Skin of body (tissue), 2 donors: ENCODE measurements around the gene DMD. TPM values are rescaled to one million over a fixed set of nuclear protein-coding genes. Genes with fewer than 3 reads are reported as not detected.
"Not testable (repeated sequence)": the region's sequence is repeated elsewhere in the genome, so short reads cannot be mapped to it uniquely, and the experiment has no call there.

Experiments used
- DNase-seq: peaks from one replicate; lab custom pipeline; 2025; lab: John Stamatoyannopoulos, UW
- total RNA-seq: library from RNA; depleted of rRNA; stranded (reverse); fragments of >200 nt; gene quantifications from one replicate; pipeline ENCODE4 v1.2.3, GENCODE V29; 2014

The DMD gene
- total RNA-seq, 1 donor from 2014 or later: 87.0 TPM

GRCh38 chrX:31629195-31629594 is 1582.2 kb downstream of the DMD start:
- DNase-seq: no peak

DNA sequence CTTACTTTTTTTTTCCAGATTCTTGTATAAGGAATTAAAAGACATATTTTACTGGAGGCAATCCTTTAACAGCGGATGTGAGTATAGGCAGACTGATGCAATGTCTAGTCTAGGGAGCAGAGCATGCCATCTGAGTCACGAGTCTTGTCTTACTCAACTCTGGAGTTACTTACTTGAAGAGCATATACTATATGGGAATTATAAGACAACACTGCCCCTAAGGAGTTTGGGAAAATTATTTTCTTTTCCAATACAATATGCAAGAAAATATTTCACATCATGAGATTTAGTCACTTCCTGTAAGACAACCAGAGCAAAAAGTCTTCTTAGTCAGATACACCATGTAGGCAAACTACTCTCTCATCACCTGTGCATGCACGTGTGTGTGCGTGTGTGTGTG is 1602.2 kb downstream of the DMD start:
- no peak for DNase-seq

- DNase-seq: no peak
Measured at GRCh38 chrX:31608638-31609037, 1602.7 kb downstream of the DMD start.

- no peak for DNase-seq
Measured at GRCh38 chrX:31606771-31607170, 1604.6 kb downstream of the DMD start.

- no peak for DNase-seq
Measured at GRCh38 chrX:31604629-31605221, 1606.6 kb downstream of the DMD start.

DNA sequence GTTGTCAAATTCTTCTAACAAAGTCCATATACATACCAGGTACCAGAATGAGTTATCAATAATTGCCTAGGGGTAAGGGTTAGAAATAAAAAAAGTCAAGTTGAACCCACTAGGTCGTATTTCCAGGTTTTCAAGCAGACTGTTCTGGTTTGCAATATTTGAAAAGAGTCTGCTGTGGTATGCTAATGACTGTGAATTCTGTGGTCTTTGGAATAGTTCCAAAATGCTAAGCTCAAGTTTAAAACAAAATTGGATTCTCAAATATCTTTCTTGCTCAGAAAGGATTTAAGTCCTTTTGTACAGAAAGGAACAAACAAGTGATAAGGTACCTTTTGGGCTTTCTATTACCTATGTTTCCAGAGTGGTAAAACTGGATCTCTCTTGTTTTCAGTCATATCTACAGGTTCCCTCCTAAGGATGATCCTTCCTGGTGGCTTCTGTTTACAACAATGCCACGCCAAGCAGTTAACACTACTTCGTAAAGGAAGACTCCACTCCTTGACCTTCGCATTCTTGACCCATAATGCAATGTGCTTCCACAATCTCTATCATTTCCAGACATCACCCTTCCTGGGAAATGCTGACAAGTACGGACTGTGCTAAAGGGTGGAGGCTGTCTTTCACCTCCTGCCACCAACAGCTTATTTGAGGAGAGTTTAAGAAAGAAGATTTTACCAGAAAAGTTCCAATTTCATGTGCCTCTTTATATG is 1607.8 kb downstream of the DMD start:
- no peak for DNase-seq

DNA sequence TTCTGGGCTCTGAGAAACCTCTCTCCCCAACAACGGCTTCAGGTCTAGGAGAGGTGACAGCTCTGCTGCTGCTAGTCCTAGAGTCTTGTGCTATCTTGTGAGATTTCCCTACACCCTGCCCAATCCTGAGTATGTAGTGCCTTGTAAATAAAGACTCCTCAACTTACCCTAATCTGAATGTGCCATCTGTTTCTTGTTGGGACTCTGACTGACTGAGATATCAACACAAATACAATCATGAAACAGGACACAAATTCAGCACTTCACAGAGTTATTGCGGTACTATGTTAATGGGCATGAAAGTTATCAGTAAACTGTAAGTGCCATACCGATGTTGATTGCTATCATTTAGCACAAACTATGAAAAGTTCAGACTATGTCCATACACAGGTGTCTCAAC is 1610.5 kb downstream of the DMD start:
- no peak for DNase-seq

- no peak for DNase-seq
Measured at GRCh38 chrX:31593353-31593752, 1618.0 kb downstream of the DMD start.

GRCh38 chrX:31591355-31591754 is 1620.0 kb downstream of the DMD start:
- DNase-seq: no peak

- no peak for DNase-seq
Measured at GRCh38 chrX:31590581-31591114, 1620.7 kb downstream of the DMD start.

GRCh38 chrX:31589503-31589902 is 1621.8 kb downstream of the DMD start:
- DNase-seq: no peak

DNA sequence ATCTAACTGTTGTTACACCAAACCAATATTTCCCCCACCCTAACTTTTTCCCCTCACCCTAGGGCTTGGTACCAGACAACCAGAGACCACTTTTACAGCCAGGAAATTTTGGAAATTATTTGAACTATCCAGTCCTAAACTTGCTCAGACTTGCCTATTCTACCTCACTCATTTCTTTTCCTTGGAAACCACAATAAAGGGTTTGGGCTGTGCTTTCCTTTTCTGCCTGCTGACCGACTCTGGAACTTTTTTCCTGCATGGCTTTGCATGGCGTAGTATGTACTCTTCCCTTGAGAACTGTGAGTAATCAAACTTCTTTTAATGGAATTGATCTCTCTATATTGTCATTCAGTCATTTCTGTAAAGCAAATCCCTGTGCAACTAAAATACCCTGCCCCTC is 1623.0 kb downstream of the DMD start:
- no peak for DNase-seq

DNA sequence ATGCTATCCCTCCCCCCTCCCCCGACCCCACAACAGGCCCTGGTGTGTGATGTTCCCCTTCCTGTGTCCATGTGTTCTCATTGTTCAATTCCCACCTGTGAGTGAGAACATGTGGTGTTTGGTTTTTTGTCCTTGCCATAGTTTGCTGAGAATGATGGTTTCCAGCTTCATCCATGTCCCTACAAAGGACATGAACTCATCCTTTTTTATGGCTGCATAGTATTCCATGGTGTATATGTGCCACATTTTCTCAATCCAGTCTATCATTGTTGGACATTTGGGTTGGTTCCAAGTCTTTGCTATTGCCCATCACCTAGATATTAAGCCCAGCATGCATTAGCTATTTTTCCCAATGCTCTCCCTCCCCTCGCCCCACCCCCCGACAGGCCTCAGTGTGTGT is 1627.5 kb downstream of the DMD start:
- DNase-seq: not testable (repeated sequence)

DNA sequence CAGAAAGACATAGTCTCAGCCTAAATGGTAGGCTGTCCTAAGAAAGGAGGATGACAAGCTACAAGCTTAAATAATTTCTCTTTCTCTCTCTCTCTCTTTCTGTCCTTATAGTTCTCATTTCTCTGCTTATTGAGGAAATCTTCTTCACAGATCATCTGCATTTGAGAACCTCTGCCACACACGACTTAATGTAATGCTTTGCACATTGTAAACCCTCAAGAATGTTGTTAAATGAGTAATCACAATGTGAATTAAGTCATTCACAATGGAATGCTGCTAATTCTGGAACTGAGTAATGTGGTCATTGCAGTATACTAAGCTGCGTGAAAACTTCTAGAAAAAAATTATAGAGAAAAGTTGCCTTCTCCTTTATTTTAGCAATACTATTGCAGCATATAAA is 1630.6 kb downstream of the DMD start:
- peak; percentile 59 for DNase-seq

- no peak for DNase-seq
Measured at GRCh38 chrX:31580227-31580626, 1631.1 kb downstream of the DMD start.

DNA sequence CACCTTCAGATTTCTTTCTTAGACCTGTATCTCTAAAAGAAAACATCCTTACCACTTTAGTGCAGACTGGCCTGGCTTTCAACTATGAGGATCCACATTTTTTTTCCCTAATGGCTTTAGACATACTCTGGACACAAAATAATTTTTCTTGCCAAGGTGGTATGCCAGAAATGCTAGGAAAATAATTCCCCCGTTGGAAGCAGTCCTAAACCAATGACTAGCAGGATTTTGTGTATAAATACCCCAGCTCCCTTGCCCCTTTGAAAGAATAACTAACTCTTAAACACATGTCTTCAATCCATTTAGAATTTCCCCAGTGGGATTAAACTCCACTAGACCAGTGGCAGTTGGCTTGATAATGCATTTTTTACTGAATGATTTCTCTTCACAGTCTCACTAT is 1639.0 kb downstream of the DMD start:
- no peak for DNase-seq

GRCh38 chrX:31570658-31571057 is 1640.7 kb downstream of the DMD start:
- no peak for DNase-seq

DNA sequence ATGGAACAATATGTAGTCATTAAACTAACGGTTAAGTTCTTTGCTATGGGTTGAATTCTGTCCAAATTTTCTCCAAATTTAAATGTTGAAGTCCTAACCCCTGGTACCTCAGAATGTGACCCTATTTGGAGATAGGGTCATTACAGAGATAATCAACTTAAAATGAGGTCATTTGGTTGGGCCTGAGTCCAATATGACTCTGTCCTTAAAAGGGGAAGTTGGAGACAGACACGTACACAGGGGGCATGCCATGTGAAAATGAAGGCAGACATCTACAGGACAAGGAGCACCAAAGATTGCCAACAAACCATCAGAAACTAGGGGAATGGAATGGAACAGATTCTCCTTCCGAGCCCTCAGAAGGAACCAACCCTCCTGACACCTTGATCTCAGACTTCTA is 1647.6 kb downstream of the DMD start:
- DNase-seq: no peak

- DNase-seq: no peak
Measured at GRCh38 chrX:31555506-31555905, 1655.8 kb downstream of the DMD start.

DNA sequence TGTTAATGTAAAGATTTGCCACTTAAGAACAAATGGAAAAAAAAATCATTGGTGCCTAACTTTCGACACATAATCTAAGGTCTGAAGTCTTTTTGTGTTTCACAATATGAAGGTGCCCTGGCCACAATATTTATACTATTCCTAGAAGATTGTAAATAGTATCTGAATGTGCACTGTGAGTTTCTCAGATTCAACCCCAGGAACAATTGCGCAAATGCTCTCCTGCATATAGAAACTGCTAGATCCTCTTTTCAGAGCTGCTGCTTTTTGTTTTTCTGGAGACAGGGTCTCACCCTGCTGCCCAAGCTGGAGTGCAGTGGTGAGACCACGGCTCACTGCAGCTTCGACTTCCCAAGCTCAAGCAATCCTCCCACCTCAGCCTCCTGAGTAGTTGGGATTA is 1659.4 kb downstream of the DMD start:
- DNase-seq: no peak

DNA sequence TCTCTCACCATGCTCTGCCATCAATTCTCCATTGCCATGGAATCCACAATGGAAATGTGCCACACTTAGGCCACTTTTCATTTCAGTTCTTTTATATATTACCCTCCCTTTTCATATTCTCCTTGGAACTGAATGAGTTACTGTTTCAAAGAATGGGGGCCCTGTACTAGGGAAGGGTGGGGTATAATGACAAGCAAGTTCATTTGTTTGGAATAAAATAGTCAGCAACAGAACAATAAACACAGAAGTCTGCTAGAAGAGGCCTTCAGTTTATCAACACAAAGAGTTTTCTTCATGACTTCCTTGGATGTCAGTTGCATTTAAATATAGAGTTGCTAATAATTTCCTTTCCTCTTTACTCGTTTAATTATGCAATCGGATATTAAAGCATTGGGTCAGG is 1661.2 kb downstream of the DMD start:
- no peak for DNase-seq

- no peak for DNase-seq
Measured at GRCh38 chrX:31547816-31548215, 1663.5 kb downstream of the DMD start.

DNA sequence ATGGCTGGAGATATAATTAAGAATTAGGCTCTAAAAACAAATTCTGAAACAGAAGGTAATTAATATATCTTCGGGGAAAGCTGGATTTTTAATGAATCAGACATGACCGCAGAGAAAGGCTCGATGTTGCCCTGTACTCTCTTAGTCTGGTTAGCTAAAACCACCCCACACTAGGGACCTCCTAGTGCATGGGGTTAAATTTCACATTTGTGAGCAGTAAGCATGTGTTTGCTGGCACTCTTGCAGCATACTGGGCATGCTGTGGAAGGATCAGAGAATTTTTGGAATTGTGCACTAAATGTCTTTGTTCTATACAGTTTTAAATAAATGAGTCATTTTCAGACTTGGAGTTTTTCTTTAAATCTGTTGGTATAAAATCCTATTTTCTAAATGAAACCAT is 1663.9 kb downstream of the DMD start:
- DNase-seq: no peak
